Mesothelial cell of epicardium (in vitro differentiated cells): ENCODE data around the gene SERPINA4. TPM values are rescaled to one million over a fixed set of nuclear protein-coding genes. Genes with fewer than 3 reads are reported as not detected.

Experiments
- DNase-seq, 2 experiments: peaks; one replicate each; pipeline ENCODE4 v3.0.0; 2021; ENCODE audit warnings: low spot score in 2 of 2; ENCODE audit not compliant: unreplicated experiment in 2 of 2
- H3K27ac Mint-ChIP-seq: 2 replicates; pipeline ENCODE4 v1.8.0; 2021; ENCODE audit warnings: mixed read lengths
- H3K27me3 Mint-ChIP-seq: 2 replicates; pipeline ENCODE4 v1.8.0; 2021; ENCODE audit warnings: low read depth, mixed read lengths
- H3K36me3 Mint-ChIP-seq: 2 replicates; pipeline ENCODE4 v1.8.0; 2021; ENCODE audit warnings: mixed read lengths
- H3K4me1 Mint-ChIP-seq: 2 replicates; pipeline ENCODE4 v1.8.0; 2021; ENCODE audit warnings: mixed read lengths
- H3K4me3 Mint-ChIP-seq: 2 replicates; pipeline ENCODE4 v1.8.0; 2021; ENCODE audit warnings: mild to moderate bottlenecking, moderate library complexity, mixed read lengths
- H3K9me3 Mint-ChIP-seq: 2 replicates; pipeline ENCODE4 v1.8.0; 2021; ENCODE audit warnings: mixed read lengths
- total RNA-seq: library from RNA; stranded (reverse); gene quantifications from 3 replicates; pipeline ENCODE4 v1.2.1, GENCODE V29; 2021
- TF ChIP-seq, protein P1 (sequence below): fragments of 200-600 bp; sonication (generic); IDR thresholded peaks from one replicate; pipeline ENCODE4 v1.5.0; 2021; ENCODE audit warnings: antibody characterized with exemption; ENCODE audit not compliant: unreplicated experiment

Gene SERPINA4
- total RNA-seq, 1 donor from 2014 or later: not detected

DNA sequence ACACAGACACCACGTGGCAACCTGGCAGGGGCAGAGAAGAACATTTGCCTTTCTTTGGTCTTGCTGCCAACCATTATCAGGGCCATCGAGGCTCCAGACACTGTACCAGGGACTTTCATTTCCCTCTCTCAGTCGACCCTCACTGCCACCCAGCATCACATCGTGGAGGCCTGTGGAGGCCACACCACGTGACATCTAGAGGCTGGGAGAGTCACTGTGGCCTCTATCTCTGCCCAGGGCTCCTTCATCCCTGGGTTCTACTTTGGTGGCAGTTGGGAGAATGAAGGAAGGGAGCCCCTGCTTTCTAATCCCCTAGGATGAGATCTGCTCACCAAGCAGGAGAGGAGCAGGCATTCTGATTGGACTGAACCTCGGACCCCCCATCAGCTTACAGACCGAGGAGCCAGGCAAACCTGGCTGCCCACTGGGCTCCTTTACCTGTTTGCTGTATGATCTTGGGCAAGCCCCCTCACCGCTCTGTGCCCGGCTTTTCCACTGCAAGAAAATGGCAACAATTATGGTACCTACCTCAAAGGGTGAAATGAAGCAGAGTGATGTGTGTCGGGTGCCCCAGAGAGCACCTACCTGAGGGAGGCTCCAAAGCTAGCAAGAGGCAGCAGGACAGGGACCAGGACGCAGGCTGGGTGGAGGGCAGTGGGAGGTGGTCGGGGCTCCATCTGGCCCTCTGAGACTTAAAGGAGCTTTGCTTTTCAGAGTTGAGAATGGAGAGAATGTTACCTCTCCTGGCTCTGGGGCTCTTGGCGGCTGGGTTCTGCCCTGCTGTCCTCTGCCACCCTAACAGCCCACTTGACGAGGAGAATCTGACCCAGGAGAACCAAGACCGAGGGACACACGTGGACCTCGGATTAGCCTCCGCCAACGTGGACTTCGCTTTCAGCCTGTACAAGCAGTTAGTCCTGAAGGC lies 52.7 kb downstream of the SERPINA4 start:
- TF ChIP-seq, protein P1, sequence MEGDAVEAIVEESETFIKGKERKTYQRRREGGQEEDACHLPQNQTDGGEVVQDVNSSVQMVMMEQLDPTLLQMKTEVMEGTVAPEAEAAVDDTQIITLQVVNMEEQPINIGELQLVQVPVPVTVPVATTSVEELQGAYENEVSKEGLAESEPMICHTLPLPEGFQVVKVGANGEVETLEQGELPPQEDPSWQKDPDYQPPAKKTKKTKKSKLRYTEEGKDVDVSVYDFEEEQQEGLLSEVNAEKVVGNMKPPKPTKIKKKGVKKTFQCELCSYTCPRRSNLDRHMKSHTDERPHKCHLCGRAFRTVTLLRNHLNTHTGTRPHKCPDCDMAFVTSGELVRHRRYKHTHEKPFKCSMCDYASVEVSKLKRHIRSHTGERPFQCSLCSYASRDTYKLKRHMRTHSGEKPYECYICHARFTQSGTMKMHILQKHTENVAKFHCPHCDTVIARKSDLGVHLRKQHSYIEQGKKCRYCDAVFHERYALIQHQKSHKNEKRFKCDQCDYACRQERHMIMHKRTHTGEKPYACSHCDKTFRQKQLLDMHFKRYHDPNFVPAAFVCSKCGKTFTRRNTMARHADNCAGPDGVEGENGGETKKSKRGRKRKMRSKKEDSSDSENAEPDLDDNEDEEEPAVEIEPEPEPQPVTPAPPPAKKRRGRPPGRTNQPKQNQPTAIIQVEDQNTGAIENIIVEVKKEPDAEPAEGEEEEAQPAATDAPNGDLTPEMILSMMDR: no peak
- DNase-seq: no peak
- H3K27me3 Mint-ChIP-seq: peaks cover 1% of the 10 kb centered on the region
- peaks cover 8% of the 10 kb centered on the region for H3K36me3 Mint-ChIP-seq
- H3K9me3 Mint-ChIP-seq: peaks cover 35% of the 10 kb centered on the region
- H3K27ac Mint-ChIP-seq: no peak overlapping the region
- no peaks in the 10 kb centered on the region for H3K4me1 Mint-ChIP-seq
- no peak overlapping the region for H3K4me3 Mint-ChIP-seq

DNA sequence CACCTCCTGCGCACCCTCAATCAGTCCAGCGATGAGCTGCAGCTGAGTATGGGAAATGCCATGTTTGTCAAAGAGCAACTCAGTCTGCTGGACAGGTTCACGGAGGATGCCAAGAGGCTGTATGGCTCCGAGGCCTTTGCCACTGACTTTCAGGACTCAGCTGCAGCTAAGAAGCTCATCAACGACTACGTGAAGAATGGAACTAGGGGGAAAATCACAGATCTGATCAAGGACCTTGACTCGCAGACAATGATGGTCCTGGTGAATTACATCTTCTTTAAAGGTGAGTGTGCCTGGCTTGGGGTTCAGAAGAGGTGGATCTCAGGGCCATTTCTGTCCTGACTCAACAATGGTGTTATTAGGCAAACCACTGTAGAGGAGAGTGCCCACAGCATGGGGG lies 53.6 kb downstream of the SERPINA4 start:
- Mint-ChIP-seq H3K9me3 (peaks cover 38% of the 10 kb centered on the region), H3K27me3 (peaks cover 1% of the 10 kb centered on the region), H3K27ac (no peak overlapping the region), H3K36me3 (peaks cover 9% of the 10 kb centered on the region), H3K4me3 (no peak overlapping the region), H3K4me1 (no peaks in the 10 kb centered on the region)
- DNase-seq: no peak
- TF ChIP-seq, protein P1: no peak

DNA sequence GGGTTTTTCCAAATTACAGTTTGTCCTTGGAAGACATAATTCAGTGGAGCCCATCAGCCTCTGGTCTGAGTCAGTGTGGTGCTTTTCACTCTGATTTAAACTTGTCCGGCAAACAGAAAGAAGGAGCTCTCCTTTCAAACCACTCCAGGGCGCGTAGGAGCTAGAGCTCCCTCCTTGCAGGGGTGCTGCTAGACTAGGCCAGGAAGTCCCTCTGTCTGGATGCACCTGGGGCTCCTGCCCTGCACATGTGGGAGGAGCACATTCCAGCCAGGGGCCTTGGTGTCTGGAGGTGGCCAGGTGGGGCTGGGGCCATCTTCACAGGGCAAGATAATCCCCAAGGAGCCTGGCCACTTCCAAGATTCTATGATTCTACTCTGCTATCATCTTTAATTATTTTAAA lies 54.0 kb downstream of the SERPINA4 start:
- no peak overlapping the region for H3K27ac Mint-ChIP-seq
- peaks cover 9% of the 10 kb centered on the region for H3K36me3 Mint-ChIP-seq
- H3K27me3 Mint-ChIP-seq: peaks cover 1% of the 10 kb centered on the region
- H3K4me1 Mint-ChIP-seq: no peaks in the 10 kb centered on the region
- H3K9me3 Mint-ChIP-seq: peaks cover 42% of the 10 kb centered on the region
- no peak for DNase-seq
- TF ChIP-seq, protein P1: no peak
- H3K4me3 Mint-ChIP-seq: no peak overlapping the region

DNA sequence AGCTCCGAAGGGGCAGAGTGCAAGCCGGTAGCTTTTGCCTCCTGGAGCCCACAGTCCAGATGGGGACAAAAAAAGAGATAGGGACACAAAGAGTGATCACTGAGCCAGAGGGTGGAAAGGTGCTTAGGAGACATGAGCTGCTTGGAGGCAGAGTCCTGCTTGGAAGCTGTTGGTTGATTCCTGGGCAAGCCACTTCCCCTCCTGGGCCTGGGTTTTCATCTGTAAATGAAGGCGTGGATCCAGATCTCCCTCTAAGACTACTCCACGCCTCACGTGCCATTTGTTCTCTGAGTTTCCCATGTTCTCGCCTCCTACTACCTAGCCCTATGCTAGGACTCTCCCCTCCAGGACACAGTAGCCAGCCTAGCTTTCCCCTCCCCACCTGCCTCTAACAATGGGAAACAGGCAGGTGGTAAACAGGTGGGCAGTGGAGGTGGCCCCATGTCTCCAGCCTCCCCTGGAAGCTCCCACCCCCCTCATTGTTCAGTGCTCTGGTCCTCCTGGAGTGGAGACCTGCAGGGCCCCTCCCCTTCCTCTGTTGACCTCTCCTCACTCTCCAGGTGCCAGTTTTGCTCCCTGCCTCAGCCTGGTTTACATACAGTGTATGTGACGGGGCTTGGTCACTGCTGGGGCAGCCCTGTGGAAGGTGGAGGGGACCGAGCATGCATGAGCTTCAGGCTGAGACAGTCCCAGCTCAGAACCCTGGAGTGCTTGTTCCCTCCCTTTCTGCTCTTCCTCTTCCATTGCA lies 54.8 kb downstream of the SERPINA4 start:
- Mint-ChIP-seq H3K36me3 (peaks cover 9% of the 10 kb centered on the region), H3K27ac (no peak overlapping the region), H3K4me3 (no peak overlapping the region), H3K9me3 (peaks cover 42% of the 10 kb centered on the region), H3K27me3 (peaks cover 3% of the 10 kb centered on the region), H3K4me1 (no peaks in the 10 kb centered on the region)
- no peak for DNase-seq
- TF ChIP-seq, protein P1: no peak

DNA sequence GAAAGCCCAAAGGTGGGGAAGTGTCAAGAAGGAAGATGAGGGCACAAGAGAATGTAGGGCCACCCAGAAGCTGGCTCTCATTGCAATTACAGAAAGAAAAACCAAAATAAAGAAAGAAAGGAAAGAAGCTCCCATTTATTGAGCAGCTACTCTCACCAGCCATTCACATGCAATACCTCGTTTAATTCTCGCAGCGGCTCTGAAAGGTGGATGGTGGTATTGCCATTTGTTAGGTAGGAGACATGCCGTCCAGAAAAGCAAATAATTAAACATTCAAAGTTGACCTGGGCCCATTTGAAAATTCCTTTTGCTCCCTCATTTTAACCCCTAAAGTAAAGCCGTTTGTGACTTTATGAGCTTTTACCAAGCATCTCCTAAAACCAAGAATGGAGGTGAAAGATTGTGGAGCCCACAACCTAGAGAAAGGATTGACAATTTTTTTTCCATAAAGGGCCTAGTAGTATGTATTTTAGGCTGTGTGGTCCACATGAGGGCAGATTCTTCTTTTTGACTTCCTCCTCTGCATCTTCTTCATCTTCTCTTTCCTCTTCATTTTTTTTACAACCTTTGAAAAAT lies 56.2 kb downstream of the SERPINA4 start:
- DNase-seq: no peak
- Mint-ChIP-seq H3K4me3 (no peak overlapping the region), H3K27me3 (peaks cover 5% of the 10 kb centered on the region), H3K36me3 (peaks cover 9% of the 10 kb centered on the region), H3K27ac (no peak overlapping the region), H3K9me3 (peaks cover 42% of the 10 kb centered on the region), H3K4me1 (no peaks in the 10 kb centered on the region)
- TF ChIP-seq, protein P1: no peak
